Muscle layer of duodenum (tissue), 2 donors: ENCODE results near the gene TRIM5.
A peak's percentile ranks its signal among the peaks of the same experiment; 100 is the strongest.
"Not testable (repeated sequence)": the region's sequence is repeated elsewhere in the genome, so short reads cannot be mapped to it uniquely, and the experiment has no call there.

Source experiments
- H3K27ac ChIP-seq: one replicate; pipeline ENCODE4 v1.7.0; 2013; ENCODE audit warnings: mild to moderate bottlenecking, low read length
- H3K27me3 ChIP-seq: one replicate; pipeline ENCODE4 v1.7.0; 2013; ENCODE audit warnings: low read depth, mild to moderate bottlenecking, control low read depth, low read length
- H3K36me3 ChIP-seq, 2 donors: one replicate each; pipeline ENCODE4 v1.7.0; 2013; ENCODE audit warnings: low read length in 2 of 2, control low read depth in 1 of 2, mild to moderate bottlenecking in 1 of 2; ENCODE audit not compliant: insufficient read depth in 2 of 2, control insufficient read depth in 1 of 2
- H3K4me1 ChIP-seq, 2 donors: one replicate each; pipeline ENCODE4 v1.7.0; 2013; ENCODE audit warnings: low read length in 2 of 2, mild to moderate bottlenecking in 2 of 2, control low read depth in 1 of 2, moderate library complexity in 1 of 2; ENCODE audit not compliant: insufficient read depth in 2 of 2, control insufficient read depth in 1 of 2
- H3K4me3 ChIP-seq, 2 donors: one replicate each; pipeline ENCODE4 v1.7.0; 2013; ENCODE audit warnings: low read length in 2 of 2, low read depth in 1 of 2, mild to moderate bottlenecking in 1 of 2
- H3K9me3 ChIP-seq, 2 donors: one replicate each; pipeline ENCODE4 v1.7.0; 2013; ENCODE audit warnings: low read length in 2 of 2, control low read depth in 1 of 2, mild to moderate bottlenecking in 1 of 2; ENCODE audit not compliant: control insufficient read depth in 1 of 2
- donor health status: healthy.

TRIM5 gene, protein sequence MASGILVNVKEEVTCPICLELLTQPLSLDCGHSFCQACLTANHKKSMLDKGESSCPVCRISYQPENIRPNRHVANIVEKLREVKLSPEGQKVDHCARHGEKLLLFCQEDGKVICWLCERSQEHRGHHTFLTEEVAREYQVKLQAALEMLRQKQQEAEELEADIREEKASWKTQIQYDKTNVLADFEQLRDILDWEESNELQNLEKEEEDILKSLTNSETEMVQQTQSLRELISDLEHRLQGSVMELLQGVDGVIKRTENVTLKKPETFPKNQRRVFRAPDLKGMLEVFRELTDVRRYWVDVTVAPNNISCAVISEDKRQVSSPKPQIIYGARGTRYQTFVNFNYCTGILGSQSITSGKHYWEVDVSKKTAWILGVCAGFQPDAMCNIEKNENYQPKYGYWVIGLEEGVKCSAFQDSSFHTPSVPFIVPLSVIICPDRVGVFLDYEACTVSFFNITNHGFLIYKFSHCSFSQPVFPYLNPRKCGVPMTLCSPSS

DNA sequence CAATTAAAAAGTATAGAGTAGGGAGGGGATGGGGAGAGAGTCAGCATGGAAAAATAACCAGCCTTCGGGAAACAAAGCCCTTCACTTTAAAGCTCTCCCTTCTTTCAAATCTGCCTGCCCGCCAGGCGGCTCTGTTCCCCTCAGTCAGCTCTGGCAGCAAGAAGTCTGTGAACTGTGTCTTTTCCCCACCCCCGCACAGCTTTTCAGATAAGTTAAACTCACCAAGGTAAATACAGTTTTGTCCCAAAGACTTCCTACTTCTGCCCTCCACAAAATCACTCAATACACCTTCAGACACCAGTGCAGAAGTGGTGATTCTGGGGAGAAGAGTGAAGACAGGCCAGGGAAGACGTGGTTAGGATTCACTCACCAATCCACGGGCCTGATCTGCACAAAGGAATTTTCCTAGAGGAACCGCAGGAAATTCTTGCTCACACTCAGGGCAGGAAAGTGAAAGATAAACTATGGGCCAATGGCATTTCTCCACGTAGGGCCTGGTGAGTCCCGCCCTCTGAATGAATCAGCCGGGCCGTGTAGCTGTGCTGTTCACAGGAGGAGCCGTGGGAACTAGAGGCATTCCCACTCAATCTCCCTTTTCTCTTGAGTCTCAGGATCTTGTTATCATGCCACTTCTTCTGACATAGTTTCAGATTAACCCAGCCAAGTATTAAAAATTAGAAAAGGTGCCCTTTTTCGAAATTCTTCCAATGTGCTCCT lies at the start of gene TRIM5:
Gene TRIM5, minus strand, starts transcription at position 429 of the 717 bp plus-strand sequence. CDS start 4,897 bp downstream, outside the sequence.
- Histone ChIP-seq H3K4me3 (peak within 1 kb of the TSS; percentile 66 to 75), H3K4me1 (peaks cover 0 to 14% of the 10 kb centered on the region in 2 donors), H3K27ac (peak within 1 kb of the TSS; percentile 92), H3K36me3 (peaks cover 3 to 10% of the 10 kb centered on the region in 2 donors), H3K27me3 (no peaks in the 10 kb centered on the region), H3K9me3 (no peaks in the 10 kb centered on the region)

DNA sequence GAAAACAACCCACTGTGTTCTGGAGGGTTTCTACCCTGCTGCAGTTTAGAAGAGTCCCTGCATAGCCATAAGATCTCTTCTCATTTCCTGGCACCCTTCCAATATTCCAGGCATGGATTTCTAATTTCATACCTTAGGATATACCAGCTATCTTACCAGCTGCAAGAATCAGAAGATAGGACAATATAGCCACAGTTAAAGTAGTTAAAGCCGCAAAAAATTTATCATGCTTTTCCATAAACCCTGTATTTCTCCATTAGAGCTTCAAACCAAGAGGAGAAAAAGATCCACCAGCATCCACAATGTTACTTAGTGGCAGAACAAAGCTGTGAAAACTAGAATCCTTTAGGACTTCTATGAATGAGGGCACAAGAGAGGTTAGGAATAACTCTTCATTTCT lies 42.8 kb upstream of the TRIM5 start:
- Histone ChIP-seq H3K4me1 (no peaks in the 10 kb centered on the region), H3K36me3 (no peaks in the 10 kb centered on the region), H3K27me3 (no peaks in the 10 kb centered on the region), H3K4me3 (no peak overlapping the region), H3K27ac (no peak overlapping the region), H3K9me3 (no peaks in the 10 kb centered on the region)

DNA sequence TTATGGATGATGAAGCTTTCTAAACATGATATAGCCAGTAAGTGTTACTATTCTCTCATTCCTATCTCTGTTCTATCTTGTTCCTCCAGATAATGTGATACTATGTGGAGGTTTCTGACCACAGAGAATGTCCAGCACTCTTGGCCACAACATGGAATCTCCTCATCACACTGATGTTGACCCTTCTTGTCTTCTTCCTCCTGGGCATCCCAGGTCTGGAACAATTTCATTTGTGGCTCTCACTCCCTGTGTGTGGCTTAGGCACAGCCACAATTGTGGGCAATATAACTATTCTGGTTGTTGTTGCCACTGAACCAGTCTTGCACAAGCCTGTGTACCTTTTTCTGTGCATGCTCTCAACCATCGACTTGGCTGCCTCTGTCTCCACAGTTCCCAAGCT lies 41.5 kb upstream of the TRIM5 start:
- Histone ChIP-seq H3K4me1 (no peaks in the 10 kb centered on the region), H3K9me3 (no peaks in the 10 kb centered on the region), H3K4me3 (no peak overlapping the region), H3K36me3 (no peaks in the 10 kb centered on the region), H3K27ac (no peak overlapping the region), H3K27me3 (no peaks in the 10 kb centered on the region)

- no peaks in the 10 kb centered on the region for H3K4me1 ChIP-seq
- no peaks in the 10 kb centered on the region for H3K36me3 ChIP-seq
- no peaks in the 10 kb centered on the region for H3K9me3 ChIP-seq
- no peak overlapping the region for H3K4me3 ChIP-seq
- no peak overlapping the region for H3K27ac ChIP-seq
- no peaks in the 10 kb centered on the region for H3K27me3 ChIP-seq
Observed at GRCh38 chr11:5722622-5723021, 37.7 kb upstream of the TRIM5 start.

GRCh38 chr11:5719703-5720495 lies 35.0 kb upstream of the TRIM5 start:
- H3K9me3 ChIP-seq: no peaks in the 10 kb centered on the region
- no peaks in the 10 kb centered on the region for H3K4me1 ChIP-seq
- no peaks in the 10 kb centered on the region for H3K36me3 ChIP-seq
- H3K4me3 ChIP-seq: no peak overlapping the region
- H3K27me3 ChIP-seq: no peaks in the 10 kb centered on the region
- H3K27ac ChIP-seq: no peak overlapping the region

- not testable (repeated sequence) for H3K9me3 ChIP-seq, H3K4me1 ChIP-seq, H3K27me3 ChIP-seq, H3K36me3 ChIP-seq, H3K27ac ChIP-seq, H3K4me3 ChIP-seq
Observed at GRCh38 chr11:5716518-5716917, 31.6 kb upstream of the TRIM5 start.

- no peak overlapping the region for H3K4me3 ChIP-seq
- H3K27me3 ChIP-seq: no peaks in the 10 kb centered on the region
- no peak overlapping the region for H3K27ac ChIP-seq
- no peaks in the 10 kb centered on the region for H3K4me1 ChIP-seq
- peaks cover 11 to 17% of the 10 kb centered on the region in 2 donors for H3K36me3 ChIP-seq
- H3K9me3 ChIP-seq: no peaks in the 10 kb centered on the region
Observed at GRCh38 chr11:5713695-5714094, 28.8 kb upstream of the TRIM5 start.

GRCh38 chr11:5712507-5712906 lies 27.6 kb upstream of the TRIM5 start:
- no peaks in the 10 kb centered on the region for H3K27me3 ChIP-seq
- H3K36me3 ChIP-seq: peaks cover 18 to 28% of the 10 kb centered on the region in 2 donors
- no peak overlapping the region for H3K4me3 ChIP-seq
- H3K27ac ChIP-seq: no peak overlapping the region
- H3K9me3 ChIP-seq: no peaks in the 10 kb centered on the region
- no peaks in the 10 kb centered on the region for H3K4me1 ChIP-seq

GRCh38 chr11:5705688-5706087 lies 20.8 kb upstream of the TRIM5 start:
- Histone ChIP-seq H3K9me3 (no peaks in the 10 kb centered on the region), H3K27me3 (no peaks in the 10 kb centered on the region), H3K36me3 (peaks cover 30 to 47% of the 10 kb centered on the region in 2 donors), H3K4me3 (no peak overlapping the region), H3K27ac (no peak overlapping the region), H3K4me1 (no peaks in the 10 kb centered on the region)

DNA sequence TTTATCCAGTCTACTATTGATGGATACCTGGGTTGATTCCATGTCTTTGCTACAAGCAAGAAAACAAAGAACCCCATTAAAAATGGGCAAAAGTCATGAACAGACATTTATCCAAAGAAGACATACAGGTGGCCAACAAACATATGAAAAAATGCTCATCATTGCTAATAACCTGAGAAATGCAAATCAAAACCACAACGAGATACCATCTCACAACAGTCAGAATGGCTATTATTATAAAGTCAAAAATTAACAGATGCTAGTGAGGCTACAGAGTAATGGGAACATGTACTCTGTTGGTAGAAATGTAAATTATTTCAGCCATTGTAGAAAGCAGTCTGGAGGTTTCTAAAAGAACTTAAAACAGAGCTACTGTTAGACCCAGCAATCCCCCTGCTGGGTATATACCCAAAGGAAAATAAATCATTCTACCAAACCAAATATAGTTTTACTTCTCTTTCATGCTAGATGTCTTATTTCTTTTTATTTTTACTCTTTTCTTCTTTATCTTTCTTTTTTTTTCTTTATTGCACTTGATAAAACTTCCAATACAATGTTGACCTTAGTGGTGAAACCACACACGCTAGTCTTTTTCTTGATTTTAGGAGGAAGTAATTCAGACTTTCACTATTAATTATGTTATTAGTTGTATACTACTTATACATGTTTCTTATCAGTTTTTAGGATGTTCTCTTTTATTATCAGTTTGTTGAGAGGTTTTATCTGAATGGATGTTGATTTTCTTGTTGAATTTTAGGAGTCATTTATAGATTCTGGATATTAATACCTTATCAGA lies 19.1 kb upstream of the TRIM5 start:
- H3K36me3 ChIP-seq: peaks cover 22 to 32% of the 10 kb centered on the region in 2 donors
- H3K27ac ChIP-seq: no peak overlapping the region

More for the DNA sequence above, 19.1 kb upstream of the TRIM5 start:
- H3K9me3 ChIP-seq: no peaks in the 10 kb centered on the region
- no peaks in the 10 kb centered on the region for H3K4me1 ChIP-seq
- H3K4me3 ChIP-seq: no peak overlapping the region
- H3K27me3 ChIP-seq: no peaks in the 10 kb centered on the region
